Liver (tissue), 3 donors: ENCODE measurements around the gene MAGED2.

ENCODE experiments used
- RAD21 ChIP-seq, 2 donors: IDR thresholded peaks; 2 replicates each; pipeline ENCODE4 v1.6.1; 2016; ENCODE audit warnings: antibody characterized with exemption in 2 of 2, mild to moderate bottlenecking in 2 of 2
- SP1 ChIP-seq: IDR thresholded peaks from 2 replicates; pipeline ENCODE4 v1.6.1; 2018; ENCODE audit warnings: antibody characterized with exemption, mild to moderate bottlenecking
- TF ChIP-seq, protein P1 (sequence below): fragments of 150-350 bp; IDR thresholded peaks from 2 replicates; pipeline ENCODE4 v1.5.1; 2017; ENCODE audit warnings: improper control_type of control experiment, low read depth, low read length; ENCODE audit not compliant: missing input control
- TF ChIP-seq, protein P2 (sequence below): IDR thresholded peaks from 2 replicates; pipeline ENCODE4 v1.6.1; 2016; ENCODE audit warnings: antibody characterized with exemption
- donor health status: healthy.
- donor health status: healthy.

DNA sequence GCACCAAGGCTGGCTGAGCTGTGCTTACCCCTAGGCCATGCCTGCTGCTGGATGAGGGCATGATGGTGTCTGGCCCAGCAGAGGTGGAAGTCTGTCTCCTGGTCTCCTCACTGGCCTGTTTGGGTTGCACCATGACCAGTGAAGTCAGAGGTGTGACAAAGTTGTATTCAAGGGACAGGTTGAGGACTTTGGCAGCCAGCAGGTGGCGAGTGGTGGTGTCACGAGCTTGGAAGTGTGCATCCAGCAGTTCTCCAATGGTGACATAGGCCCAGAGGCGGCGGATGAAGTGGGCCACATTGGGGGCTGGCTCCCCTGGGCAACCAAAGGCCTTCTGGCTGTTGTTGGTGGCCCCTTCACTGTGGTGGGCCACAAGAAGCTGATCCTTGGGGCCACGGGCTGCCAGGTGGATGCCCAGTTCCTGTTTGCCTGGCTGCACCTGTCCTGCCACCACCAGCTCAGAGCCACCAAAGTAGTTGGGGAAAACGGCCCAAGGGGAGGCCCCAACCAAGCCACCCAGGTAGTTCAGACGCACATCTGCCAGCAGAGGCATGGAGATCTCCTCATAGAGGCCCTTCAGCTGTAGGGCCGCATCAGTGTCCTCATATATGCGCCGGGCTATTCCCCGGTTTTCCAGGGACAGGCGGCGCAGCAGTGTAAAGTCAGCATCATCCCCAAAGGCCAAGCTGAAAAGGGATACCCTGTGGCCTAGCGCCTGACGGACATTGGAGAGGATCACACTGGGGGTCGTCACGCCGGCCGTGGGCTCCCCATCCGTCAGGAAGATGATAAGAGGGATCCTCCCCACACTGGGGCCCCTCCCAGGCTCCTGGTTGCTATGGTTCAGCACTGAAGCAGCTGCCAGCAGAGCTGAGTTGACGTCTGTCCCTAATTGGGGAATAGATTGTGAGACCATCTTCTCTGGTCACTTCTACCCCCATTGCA, 49.2 kb upstream of the MAGED2 start:
- TF ChIP-seq, protein P1, sequence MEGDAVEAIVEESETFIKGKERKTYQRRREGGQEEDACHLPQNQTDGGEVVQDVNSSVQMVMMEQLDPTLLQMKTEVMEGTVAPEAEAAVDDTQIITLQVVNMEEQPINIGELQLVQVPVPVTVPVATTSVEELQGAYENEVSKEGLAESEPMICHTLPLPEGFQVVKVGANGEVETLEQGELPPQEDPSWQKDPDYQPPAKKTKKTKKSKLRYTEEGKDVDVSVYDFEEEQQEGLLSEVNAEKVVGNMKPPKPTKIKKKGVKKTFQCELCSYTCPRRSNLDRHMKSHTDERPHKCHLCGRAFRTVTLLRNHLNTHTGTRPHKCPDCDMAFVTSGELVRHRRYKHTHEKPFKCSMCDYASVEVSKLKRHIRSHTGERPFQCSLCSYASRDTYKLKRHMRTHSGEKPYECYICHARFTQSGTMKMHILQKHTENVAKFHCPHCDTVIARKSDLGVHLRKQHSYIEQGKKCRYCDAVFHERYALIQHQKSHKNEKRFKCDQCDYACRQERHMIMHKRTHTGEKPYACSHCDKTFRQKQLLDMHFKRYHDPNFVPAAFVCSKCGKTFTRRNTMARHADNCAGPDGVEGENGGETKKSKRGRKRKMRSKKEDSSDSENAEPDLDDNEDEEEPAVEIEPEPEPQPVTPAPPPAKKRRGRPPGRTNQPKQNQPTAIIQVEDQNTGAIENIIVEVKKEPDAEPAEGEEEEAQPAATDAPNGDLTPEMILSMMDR: no peak
- TF ChIP-seq, protein P2, sequence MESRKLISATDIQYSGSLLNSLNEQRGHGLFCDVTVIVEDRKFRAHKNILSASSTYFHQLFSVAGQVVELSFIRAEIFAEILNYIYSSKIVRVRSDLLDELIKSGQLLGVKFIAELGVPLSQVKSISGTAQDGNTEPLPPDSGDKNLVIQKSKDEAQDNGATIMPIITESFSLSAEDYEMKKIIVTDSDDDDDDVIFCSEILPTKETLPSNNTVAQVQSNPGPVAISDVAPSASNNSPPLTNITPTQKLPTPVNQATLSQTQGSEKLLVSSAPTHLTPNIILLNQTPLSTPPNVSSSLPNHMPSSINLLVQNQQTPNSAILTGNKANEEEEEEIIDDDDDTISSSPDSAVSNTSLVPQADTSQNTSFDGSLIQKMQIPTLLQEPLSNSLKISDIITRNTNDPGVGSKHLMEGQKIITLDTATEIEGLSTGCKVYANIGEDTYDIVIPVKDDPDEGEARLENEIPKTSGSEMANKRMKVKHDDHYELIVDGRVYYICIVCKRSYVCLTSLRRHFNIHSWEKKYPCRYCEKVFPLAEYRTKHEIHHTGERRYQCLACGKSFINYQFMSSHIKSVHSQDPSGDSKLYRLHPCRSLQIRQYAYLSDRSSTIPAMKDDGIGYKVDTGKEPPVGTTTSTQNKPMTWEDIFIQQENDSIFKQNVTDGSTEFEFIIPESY: no peak
- TF ChIP-seq SP1: no peak
- TF ChIP-seq RAD21 (IDR thresholded peaks at IDR 0.05): no peak
